C4-2B (cell line): Measurements from ENCODE around the gene KCNJ2.

Experiments used
- CTCF ChIP-seq: fragments of 450-650 bp; conservative IDR thresholded peaks from 2 replicates; pipeline ENCODE4 v1.5.1; 2017; ENCODE audit warnings: mild to moderate bottlenecking
- ZFX ChIP-seq: fragments of 450-650 bp; IDR thresholded peaks from 2 replicates; pipeline ENCODE4 v1.6.1; 2017

GRCh38 chr17:70190959-70191805 lies 21.9 kb downstream of the KCNJ2 start:
- TF ChIP-seq CTCF (no peak), ZFX (no peak)
